Stimulated activated CD8-positive, alpha-beta memory T cell treated with anti-CD3 and anti-CD28 coated beads, Interleukin-4, amount 100 ng/mL, for 24 hours (primary cell): Measurements from ENCODE around the gene RIMS4.

Experiments
- DNase-seq: peaks from one replicate; pipeline ENCODE4 v3.0.0-alpha.2; 2020; ENCODE audit warnings: low read depth

The RIMS4 gene

DNA sequence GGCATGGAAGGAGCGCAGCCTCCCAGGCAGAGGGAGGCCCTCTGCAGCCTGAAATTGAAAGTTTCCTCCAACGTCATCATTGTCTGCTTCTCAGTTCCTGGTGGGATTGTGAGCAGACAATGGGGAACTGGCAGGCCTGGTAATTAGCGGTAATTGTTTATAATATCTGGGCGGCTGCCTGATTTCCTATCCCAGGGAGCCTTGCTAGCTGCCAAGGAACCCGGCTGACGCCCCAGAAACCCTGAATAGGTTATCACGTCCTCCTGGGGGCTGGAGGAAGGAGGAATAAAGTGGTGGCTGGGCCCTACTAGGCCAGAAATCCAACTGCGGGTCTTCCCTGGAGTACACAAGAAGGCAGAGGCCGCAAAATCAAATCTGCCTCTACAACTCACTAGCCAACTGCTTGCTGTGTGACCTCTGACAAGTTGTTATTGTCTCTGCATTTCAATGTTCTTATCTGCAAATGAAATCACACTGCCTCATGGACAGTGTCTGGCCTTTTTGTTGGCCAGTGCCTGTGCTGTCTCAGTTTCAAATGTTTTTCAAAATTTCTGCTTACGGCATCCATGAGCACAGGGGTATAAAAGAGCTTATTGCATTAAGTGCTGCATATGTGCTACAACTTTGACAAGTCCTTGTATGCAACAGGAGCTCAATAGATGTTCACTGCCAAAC is 47.7 kb downstream of the RIMS4 start:
- no peak for DNase-seq

DNA sequence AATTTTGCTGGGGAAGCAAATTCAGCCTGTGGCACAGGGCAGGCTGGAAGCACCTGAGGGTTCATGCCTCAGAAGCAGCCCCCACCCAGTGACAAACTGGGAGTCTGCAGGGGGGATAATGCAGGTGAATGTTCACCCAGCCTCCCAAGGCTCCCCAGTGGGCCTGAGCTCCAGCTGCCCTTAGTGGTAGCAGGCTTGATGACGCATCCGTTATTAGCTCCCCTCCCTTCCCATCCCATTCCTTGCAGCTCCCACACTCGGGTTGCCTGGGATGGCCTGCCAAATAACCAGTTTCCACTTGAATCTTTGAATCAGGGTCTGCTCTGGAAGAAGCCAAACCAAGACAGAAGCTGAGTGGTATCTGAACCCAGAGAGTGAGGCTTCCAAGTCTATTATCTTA is 48.9 kb downstream of the RIMS4 start:
- DNase-seq, result no peak

GRCh38 chr20:44759595-44759994 is 50.8 kb downstream of the RIMS4 start:
- DNase-seq, result no peak

GRCh38 chr20:44758247-44759101 is 51.9 kb downstream of the RIMS4 start:
- no peak for DNase-seq

DNA sequence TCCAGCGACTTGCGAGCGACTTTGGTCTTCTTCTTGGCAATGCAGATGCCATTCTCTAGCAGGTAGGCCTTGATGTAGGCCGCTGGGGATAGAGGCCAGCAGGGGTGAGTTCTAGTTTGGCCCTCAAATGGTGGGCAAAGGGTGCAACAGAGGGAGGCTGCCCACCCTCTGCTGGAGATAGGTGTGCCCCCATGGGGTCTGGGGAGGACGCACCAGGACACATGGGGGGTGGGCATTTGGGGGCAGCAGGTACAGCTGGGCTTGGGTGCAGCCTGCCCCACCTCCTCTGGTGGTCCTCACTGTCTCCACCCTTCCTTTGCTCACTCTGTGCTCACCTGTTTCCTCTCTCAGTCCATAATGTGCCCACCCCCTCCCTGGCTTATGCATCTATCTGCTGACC is 53.4 kb downstream of the RIMS4 start:
- no peak for DNase-seq

- no peak for DNase-seq
These were observed 54.2 kb downstream of the RIMS4 start for GRCh38 chr20:44756011-44756688.

DNA sequence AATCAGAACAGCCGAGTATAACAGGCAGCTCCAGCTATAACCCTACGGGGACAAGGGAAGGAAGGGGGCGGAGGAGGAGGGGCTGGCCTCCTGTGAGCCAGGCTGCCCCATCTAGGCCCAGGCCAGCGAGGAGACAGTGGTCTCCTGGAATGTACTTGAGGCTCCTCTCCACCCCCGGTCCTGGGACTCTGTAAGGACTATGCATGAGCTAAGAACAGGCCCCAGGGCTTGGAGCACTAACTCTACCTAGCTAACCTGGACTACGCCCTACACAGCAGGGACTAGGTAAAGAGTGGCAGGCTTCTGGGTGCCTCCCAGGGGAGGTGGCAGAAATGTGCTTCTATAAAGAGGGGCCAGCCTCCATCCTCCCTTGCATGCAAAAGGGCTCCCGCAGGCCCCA is 55.8 kb downstream of the RIMS4 start:
- DNase-seq, result no peak

DNA sequence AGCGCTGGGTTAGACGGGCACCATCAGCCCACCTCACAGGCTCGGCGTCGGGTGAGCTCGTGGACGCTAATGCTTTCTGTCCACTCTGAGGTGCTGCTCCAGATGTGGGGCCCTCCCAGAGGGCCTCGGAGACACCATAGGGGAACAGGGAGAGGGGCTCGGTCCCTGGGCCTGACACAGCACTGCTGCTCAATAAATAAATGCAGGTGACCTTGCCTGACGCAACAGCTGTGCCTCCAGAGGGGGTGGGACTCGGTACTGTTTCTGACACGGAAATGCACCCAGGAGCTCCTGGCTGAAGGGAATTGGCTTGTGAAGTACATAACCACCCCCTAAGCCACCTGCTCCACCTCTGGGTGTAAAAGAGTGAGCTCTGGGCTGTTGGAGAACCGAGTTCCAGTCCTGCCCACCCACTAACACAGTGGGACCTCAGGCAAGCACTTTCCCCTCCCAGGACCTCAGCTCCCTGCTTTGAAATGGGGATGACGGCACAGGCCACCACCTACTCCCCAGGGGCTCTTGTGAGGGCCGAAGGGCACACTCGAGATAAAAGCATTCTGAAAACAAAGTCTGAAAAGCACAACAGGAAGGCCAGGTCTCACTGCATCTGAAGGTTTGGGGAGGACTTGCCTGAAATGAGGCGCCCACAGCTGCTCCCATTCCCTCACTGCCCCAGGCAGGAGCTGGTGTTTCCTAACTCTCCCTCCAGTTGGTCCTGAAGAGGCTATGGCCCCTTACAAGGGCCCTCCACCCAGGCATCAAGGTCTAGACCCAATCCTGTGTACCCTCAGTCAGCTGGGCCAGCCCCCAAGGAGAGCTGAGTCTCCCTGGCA is 58.0 kb downstream of the RIMS4 start:
- no peak for DNase-seq

DNA sequence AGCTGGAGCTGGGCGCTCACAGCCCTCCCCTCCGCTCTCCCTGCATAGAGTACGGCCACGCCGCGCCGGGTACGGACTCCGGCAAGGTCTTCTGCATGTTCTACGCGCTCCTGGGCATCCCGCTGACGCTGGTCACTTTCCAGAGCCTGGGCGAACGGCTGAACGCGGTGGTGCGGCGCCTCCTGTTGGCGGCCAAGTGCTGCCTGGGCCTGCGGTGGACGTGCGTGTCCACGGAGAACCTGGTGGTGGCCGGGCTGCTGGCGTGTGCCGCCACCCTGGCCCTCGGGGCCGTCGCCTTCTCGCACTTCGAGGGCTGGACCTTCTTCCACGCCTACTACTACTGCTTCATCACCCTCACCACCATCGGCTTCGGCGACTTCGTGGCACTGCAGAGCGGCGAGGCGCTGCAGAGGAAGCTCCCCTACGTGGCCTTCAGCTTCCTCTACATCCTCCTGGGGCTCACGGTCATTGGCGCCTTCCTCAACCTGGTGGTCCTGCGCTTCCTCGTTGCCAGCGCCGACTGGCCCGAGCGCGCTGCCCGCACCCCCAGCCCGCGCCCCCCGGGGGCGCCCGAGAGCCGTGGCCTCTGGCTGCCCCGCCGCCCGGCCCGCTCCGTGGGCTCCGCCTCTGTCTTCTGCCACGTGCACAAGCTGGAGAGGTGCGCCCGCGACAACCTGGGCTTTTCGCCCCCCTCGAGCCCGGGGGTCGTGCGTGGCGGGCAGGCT is 60.1 kb downstream of the RIMS4 start:
- DNase-seq, result no peak

DNA sequence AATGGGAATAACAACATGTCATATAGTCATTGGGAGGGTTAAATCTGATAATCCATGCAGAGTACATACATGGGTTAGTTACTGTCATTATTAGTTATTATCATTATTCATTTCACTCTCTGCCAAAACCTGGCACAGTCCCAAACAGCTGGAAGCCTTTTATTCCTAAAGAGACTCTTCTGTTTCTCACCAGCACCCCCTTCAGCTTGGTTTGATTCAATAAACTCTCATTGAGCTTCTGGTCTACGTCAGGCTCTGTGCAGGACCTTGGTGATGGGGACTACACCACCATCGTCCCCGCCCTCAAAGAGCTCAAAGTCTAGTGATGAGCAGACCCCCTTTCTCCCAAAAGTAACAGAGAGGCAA is 62.4 kb downstream of the RIMS4 start:
- DNase-seq, result no peak

DNA sequence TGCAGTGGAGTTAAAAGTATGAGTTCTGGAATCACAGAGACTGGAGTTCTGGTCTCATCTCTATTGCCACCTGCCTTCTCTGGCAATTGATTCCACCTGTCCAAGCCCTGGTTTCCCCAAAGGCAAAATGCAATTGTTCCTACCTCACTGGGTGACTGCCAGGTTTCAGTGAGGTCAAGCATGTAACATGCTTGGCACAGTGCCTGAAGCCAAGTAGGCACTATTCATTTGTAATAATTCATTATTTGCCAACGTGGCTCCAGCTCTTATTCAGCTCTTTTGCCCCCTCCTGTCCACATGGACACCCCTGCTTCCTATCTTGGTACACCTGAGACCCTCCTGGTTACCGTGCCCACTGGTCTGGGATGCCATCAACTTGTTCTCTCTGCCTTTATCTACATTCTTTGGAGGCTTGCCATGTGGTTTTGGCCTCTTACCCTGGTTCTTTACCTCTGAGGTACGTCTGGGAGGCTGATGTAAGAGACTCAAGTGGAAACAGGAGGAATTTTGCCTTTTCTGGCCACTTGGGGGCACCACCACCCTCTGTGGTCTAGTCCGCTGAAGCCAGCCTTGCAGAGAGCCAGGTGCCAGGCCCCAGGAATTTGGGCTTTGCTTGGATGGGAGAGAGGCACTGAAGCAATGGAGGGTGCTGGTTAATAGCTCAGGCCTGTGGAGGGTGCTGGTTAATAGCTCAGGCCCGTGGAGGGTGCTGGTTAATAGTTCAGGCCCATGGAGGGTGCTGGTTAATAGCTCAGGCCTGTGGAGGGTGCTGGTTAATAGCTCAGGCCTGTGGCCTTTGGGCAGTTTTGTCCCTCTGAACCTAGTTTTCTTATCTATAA is 63.0 kb downstream of the RIMS4 start:
- peak; percentile 47 for DNase-seq

DNA sequence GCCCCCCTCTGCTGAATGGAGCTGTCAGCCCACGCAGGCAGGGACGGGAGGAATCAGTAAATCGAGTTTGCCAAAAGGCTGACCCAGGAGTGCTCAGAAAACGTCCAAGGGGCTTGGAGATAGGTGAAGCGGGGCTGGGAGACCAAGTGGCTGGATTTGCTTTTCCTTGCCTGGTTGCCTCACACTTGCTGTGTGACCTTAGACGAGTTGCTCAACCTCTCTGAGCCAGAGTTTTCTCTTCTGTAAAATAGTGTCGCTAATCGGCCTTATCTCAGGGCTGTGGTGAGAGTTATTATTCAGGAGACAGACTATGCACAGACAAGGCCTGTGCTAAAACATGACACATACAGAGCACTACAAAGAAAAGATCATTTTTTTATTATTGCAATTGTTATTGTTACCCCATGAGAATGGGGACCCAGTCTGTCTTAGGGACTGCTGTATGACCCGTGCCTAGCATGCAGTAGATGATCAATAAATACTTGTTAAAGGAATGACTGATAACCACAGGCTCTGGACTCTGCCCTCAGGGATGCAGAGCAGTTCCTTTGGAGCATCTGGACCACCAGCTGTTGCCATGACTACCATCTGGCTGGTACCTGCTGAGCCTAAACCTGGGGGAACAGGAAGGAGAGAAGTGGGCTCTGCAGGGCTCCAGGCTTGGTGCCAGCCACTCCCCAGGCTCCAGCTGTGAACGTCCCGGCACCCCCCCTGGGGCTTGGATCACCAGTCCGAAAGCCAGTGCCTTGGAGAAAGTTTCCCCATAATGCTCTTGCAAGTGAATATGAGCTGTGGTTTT is 63.8 kb downstream of the RIMS4 start:
- DNase-seq, result no peak

- peak; percentile 13 for DNase-seq
These were observed 64.6 kb downstream of the RIMS4 start, which contains the start of gene KCNK15 for GRCh38 chr20:44745598-44746366. KCNK15 (plus strand) TSS chr20:44745865; CDS start chr20:44745911, 46 bp downstream.

GRCh38 chr20:44745122-44745597 is 65.2 kb downstream of the RIMS4 start:
- no peak for DNase-seq

GRCh38 chr20:44743916-44744655 is 66.3 kb downstream of the RIMS4 start:
- DNase-seq, result no peak

DNA sequence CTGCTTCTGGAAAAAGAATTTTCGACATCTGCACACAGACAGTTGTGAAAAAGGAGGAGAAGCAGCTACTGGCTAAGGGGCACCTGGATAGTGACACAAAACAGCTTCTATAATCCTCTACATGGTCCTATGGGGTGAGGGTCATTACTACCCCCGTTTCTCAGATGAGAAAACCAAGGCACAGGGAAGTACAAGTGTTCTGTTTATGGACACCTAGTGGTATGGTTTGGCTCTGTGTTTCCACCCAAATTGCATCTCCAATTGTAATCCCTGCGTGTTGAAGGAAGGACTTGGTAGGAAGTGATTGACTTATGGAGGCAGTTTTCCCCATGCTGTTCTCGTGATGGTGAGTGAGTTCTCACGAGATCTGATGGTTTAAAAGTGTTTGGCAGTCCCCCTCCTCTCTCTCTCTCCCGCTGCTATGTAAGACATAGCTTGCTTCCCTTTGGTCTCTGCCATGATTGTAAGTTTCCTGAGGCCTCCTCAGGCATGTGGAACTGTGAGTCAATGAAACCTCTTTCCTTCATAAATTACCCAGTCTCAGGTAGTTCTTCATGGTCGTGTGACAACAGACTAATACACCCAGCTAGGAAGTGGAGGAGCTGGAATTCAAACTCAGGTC is 67.2 kb downstream of the RIMS4 start:
- no peak for DNase-seq

- no peak for DNase-seq
These were observed 67.9 kb downstream of the RIMS4 start for GRCh38 chr20:44742304-44743079.
